GM20431 (cell line): ENCODE results near the gene BST1.

Experiments used
- in situ Hi-C: fragments of 300-500 bp; cut with MseI, MboI; formaldehyde crosslinking; loops from one replicate; pipeline ENCODE4 v1.15.0; 2020; ENCODE audit warnings: low sequenced_read_pairs; ENCODE audit not compliant: unreplicated experiment

The BST1 gene

GRCh38 chr4:15702941-15703403, at the start of gene BST1:
Gene BST1 (plus strand): TSS chr4:15703065. CDS start chr4:15703145, 80 bp downstream.
- in situ Hi-C loops = no loop called here

GRCh38 chr4:15653420-15653819, 49.4 kb upstream of the BST1 start:
- in situ Hi-C loops = no loop called here

GRCh38 chr4:15653864-15654592, 48.8 kb upstream of the BST1 start:
- in situ Hi-C loops = no loop called here

GRCh38 chr4:15654593-15655222, 48.2 kb upstream of the BST1 start:
- in situ Hi-C loops = no loop called here

- in situ Hi-C loops = no loop called here
Measured at GRCh38 chr4:15655223-15656037, 47.4 kb upstream of the BST1 start, which contains the start of gene FBXL5. Gene FBXL5 (minus strand): TSS chr4:15655357. CDS start chr4:15655287, 70 bp downstream.

GRCh38 chr4:15656038-15656470, 46.8 kb upstream of the BST1 start:
- in situ Hi-C loops = no loop called here

GRCh38 chr4:15657366-15657765, 45.5 kb upstream of the BST1 start:
- in situ Hi-C loops = no loop called here

GRCh38 chr4:15658136-15658770, 44.6 kb upstream of the BST1 start:
- in situ Hi-C loops = no loop called here

GRCh38 chr4:15658781-15659180, 44.1 kb upstream of the BST1 start:
- in situ Hi-C loops = no loop called here

GRCh38 chr4:15659768-15660570, 42.9 kb upstream of the BST1 start:
- in situ Hi-C loops = no loop called here

- in situ Hi-C loops = no loop called here
Measured at GRCh38 chr4:15665753-15666365, 37.0 kb upstream of the BST1 start.

- in situ Hi-C loops = no loop called here
Measured at GRCh38 chr4:15667006-15667405, 35.9 kb upstream of the BST1 start.

- in situ Hi-C loops = no loop called here
Measured at GRCh38 chr4:15668566-15669435, 34.1 kb upstream of the BST1 start.

- in situ Hi-C loops = no loop called here
Measured at GRCh38 chr4:15670576-15670975, 32.3 kb upstream of the BST1 start.

GRCh38 chr4:15672101-15672500, 30.8 kb upstream of the BST1 start:
- in situ Hi-C loops = no loop called here

- in situ Hi-C loops = no loop called here
Measured at GRCh38 chr4:15673337-15673736, 29.5 kb upstream of the BST1 start.

GRCh38 chr4:15674046-15674445, 28.8 kb upstream of the BST1 start:
- in situ Hi-C loops = no loop called here

GRCh38 chr4:15674926-15675325, 27.9 kb upstream of the BST1 start:
- in situ Hi-C loops = no loop called here
